NCI-H510A (cell line): Measurements from ENCODE around the gene HBEGF.

Experiments
- DNase-seq: peaks from one replicate; lab custom pipeline; 2025; lab: John Stamatoyannopoulos, UW

HBEGF gene

DNA sequence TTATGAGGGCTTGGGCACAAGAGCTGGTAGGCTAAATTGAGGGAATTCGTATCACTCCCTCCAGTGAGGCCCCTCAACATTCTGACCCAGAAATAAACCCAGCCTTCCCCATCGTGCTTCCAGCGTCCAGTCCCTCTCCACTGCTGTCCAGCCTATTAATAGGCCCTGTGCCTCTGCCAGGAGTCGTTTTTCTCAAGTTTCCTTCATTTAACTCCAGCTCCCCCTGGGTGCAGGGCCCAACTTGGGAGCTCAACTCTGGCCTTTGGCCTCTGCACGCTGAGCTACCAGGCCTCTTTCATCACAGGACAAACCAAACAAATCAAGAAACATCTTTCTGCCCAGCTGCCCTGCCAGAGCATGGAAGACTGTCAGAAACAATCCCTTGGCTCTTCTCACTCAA lies 10.0 kb downstream of the HBEGF start:
- no peak for DNase-seq

DNA sequence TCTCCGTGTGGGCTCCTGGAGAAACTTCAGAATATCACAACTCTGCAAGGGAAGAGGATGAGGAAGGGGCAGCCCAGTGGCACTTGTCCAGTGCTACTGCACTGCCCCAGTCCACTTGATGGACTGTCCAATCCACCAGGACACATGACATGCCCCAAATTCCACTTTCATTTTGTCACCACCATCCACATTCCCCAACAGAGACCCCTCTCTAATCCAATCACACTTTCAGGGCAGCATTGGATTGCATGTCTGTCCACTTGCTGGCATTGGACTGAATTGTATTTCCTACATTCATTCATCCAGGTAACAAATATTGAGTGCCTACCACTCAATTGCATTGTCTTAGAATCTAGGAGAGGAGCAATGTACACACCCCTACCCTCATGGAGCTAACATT lies 14.8 kb downstream of the HBEGF start:
- DNase-seq, result no peak

DNA sequence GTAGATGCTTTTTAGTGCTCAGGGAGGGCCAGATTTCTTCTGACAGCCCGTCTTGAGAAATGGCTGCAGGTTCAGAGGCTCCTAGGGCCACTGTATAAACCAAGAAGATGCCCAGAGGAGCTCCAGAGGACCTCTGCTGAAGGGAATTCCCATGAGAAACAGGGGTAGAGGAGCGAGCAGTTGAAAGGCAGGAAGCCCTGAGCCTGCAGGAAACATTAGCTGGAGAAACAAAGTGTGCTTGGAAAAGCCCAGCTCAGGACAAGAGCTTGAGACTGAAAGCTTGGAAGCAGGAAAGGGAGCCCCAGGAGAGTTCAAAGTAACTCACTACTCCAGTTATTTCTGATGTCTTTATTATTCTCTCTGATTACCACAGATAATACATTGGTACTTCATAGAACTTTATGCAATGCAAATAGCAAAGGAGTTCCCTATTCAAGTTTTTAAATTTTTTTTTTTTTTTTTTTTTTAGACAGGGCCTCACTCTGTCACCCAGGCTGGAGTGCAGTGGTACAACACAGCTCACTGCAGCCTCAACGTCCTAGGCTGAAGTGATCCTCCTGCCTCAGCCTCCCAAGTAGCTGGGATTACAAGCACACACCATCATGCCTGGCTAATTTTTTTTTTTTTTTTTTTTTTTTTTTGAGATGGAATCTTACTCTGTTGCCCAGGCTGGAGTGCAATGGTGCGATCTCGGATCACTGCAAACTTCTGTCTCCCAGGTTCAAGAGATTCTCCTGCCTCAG lies 16.5 kb downstream of the HBEGF start:
- no peak for DNase-seq

DNA sequence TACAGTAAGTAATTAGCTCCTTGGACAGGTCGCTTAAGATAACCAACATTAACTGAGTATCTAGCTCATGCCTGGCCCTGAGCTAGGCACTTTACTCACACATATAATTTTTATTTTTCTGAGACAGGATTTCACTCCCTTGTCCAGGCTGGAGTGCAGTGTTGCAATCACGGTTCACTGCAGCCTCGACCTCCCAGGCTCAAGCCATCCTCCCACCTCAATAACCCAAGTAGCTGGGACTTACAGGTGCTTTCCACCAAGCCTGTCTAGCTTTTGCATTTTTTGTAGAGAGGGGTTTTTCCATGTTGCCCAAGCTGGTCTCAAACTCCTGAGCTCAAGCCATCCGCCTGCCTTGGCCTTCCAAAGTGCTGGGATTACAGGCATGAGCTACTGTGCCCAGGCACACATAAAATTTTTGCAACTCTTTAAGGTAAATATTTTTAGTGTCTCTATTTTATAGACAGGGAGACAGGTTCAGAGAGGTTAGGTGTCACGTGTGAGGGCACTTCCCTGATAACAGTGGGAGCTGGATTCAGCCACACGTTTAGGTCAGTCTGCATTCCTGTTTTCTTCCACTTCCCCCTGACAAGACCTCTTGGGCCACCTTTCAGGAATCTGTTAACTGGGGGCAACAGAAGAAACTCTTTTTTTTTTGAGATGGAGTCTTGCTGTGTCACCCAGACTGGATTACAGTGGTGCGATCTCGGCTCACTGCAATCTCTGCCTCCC lies 18.2 kb downstream of the HBEGF start:
- DNase-seq, result no peak

DNA sequence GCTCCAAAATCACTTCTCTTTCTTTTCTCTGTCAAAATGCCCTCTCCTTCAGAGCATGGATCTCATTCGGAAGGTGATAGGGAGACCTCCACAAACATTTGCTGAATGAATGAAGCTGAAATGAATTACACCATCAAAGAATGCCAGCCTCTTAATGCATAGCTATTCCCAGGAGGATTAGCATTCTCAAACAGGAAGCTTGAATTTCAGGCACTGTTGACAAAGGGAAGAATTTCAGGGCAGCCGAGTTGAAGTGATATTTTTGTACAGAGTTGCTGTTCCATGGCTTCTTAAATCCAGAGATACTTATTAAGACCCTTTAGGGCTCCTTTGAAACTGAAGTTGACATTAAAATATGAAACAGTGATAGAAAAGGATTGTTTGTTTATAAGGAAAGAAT lies 18.8 kb downstream of the HBEGF start:
- no peak for DNase-seq

DNA sequence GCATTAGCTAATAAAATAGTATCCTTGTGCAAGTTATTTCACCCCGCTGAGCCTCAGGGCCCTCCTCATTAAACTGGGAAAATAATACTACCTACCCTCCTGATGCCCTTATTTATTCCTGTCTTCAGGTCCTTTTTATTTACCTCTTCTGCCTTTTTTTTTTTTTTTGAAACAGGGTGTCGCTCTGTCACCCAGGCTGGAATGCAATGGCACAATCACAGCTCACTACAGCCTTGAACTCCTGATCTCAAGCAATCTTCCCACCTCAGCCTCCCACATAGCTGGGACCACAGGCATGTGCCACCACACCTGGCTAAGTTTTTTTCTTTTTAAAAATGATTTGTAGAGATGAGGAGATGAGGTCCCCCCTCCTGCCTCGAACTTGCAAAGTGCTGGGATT lies 20.9 kb downstream of the HBEGF start:
- DNase-seq, result no peak

DNA sequence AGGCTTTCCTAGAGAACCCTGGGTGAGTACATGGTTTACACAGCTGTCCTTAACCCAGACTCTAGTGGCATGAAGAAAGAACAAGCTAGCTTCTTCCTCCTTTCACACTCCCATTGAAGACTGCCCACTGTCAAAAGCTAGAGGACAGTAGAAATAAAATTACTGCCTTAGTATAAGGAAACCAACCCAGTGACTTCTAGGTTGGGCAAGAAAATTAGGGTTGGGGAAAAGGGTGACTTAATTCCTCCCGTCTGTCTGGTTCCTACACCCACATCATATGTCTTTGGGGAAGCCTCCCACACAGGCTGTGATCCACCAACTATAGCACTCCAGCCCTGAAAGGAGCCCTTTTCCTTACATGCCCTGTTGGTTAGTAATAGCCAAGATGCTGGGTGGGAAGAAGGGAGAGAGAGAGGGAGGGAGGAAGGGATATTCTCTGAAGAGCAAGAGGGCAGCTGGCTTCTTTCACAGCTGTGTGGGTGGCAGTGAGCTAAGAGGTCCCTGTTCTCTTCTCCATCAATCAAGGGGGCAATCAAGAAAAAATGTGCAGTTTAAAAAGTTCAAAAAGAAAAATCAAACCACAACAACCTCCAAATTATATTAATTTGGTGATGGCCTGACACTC lies 21.7 kb downstream of the HBEGF start:
- DNase-seq, result no peak

DNA sequence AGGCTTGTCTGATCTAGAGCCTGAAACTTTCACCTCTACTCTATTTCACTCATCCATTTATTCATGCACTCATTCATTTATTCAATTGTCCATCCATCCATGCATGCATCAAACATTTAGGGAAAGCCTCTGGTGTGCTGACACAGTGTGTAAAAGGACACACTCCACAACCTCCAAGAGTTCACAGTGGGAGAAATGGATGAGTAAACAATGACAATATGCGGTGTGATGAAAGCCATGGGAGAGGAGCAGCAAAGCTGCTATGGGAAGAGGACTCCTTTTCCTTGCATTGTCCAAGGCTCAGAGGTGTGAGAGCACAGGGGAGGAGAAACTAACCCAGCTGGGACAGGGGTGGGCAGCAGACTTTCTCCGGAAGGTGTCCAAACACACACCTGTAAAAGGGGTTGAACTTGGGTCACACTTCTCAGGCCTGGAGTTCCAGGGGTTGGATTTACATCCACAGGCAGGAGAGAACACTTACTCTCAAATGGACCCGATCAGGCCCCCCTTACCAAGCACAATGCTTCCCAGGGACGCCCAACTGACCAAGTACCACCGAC lies 22.3 kb downstream of the HBEGF start:
- DNase-seq, result no peak

DNA sequence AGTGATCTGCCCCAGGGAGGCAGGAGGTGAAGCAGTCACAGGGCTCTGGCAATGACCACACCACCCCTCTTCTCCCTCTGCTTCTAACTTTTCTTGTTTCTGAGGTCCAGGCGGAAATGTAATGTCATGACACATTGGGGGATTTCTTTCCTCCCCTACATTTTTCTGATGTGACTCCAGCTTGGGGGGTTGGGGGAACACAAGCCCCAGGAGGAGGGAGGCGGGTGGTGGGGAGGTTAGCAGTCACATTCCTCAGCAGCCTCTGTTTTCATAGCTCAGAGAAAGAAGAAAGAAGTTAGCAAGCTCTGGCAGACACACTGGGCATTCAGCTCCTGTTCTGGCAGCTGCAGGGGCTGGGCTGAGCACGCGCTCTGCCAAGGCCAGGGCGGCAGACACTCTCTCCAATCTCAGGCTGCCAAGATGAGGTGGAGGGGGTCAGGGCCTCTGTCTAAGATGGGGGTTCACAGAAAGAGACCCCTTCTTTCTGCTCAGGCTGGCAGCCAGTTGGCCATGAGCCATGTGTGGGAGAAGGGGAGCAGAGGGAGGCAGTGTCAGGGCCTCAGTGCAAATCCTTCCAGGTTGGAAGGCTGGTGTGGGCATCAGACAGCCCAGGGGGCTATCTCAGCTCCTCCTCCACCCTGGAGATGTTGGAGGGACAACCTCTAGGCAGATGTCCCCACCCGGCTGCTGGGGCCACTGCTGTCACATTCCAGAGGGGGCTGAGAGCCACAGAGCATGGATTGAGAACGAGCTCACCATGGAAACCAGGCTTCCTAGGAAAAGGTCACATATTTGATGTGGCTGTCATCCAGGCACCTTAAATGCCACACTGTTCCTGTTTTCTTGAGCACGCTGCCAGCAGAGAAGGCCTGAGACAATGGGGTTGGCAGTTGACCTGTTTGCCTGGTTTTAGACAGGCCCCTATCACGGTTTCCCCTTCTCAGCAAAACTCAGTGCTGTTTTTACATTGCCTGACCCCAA lies 23.4 kb downstream of the HBEGF start:
- no peak for DNase-seq

DNA sequence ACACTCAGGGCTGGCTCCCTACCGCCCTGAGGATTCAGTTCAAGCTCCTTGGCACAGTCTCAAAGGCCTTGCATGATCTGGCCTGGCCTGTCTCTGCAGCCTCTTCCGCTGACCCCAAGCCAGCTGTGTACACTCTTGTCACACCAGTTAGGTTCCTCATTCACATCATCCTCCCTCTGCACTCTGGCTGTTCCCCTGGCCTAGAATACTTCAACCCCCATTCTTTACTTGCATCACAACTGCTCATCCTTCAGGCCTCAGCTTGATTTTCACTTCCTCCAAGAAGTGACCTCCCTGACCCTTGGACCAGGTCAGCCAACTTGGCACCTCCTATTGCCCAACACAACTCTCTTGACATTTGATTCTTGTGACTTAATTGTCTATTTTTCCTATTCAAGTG lies 24.6 kb downstream of the HBEGF start:
- DNase-seq, result no peak

DNA sequence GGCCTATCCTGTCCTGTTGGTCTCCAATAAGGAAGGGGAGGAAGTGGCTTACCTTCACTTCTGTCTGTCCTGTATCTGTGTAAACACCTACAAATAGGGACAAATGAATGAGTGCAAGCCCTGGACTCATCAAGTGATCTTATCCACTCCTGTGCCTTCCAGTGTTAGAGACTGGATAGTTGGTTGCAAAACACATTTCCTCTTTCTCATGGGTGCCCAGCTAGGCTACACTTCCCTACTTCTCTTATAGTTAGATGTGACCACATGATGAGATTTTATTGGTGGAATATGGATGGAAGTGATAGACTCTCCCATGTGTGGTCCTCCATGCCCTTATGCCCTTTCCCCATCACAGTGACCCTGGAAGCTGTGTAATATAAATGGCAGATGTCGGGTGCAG lies 26.6 kb downstream of the HBEGF start:
- DNase-seq, result no peak

DNA sequence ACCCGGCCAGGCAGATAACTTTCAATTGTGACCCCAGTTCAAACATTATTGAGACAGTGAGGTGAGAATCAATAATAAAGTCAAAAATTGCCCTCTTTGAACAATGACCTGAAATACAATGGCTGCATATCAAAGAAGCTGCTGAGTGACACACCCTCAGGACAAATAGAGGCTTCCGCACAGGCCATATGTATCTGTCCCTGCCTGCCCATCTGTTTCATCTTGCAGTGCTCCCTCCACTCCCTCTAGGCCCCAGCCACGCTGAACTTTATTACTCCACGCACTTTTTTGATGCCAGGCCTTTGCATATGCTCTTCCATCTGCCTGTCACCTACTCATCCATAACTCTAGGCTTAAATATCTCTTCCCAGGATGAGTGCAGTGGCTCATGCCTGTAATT lies 27.6 kb downstream of the HBEGF start:
- no peak for DNase-seq

DNA sequence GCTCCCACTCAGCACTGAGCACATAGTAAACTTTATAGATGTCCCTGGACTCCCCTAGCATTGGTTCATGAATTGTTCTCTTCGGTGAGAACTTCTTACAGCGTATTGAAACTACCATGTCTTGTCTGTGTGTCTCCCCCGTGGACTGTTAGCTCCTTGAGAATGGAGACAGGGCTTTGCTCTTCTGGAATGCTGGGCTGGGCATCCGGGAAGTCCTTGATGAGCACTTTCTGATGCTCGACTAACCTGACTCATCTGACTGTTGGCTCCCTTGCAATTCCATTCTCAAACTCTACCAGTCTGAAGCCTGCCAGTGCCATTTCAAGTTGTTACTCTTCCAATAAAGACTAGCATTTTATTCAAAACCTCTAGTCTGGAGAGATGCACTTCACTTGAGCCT lies 28.5 kb downstream of the HBEGF start:
- DNase-seq, result no peak

DNA sequence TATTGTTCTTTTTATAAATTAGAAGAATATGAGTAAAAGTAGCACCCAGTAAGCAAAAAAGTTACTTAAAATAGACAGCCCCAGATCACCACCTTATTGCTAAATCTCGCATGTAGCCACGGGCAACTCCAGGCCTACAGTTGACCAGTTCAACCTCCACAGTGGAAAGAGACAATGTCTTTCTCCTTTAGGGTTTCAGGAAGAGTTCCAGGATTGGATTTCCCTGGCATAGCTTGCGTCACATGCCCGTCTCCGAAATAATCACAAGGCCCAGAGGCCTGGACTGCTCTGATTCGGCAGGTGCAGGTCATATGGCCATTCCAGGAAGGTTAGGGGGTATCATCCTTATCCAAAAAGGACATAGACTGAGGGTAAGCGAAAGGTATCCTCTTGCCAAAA lies 33.6 kb downstream of the HBEGF start:
- no peak for DNase-seq

DNA sequence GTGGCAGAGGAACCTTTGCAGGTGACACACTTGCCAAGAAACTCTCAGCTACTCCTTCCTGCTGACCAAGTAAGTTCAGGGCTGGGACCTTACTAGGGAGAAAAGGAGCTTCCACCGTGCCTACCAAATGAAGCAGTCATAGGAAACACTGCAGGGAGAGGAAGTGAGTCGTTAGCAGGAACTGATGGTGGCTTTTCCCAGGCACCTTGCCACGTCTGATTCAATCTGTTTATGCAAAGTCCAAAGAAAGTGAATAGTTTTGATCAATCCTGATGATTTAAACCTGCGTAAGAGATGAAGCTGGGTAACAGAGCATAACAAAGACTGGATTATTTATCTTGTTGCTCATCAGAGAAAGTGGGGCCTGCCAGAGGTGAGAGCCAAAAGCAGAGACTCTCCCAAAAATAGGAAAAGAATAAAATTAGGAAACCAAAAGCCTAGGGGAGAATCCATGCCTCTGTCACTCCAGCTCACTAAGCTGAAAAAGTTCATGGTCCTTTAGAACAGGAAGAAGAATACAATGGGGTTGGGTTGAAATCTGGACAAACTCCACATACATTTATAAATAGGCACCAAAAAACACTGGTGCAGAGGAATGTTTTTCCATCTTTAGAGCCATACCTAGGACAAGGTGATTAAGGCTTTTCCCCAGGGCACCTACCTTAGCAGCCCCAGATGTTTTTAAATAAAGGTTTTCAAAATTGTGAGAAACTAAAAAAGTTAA lies 34.2 kb downstream of the HBEGF start:
- no peak for DNase-seq

DNA sequence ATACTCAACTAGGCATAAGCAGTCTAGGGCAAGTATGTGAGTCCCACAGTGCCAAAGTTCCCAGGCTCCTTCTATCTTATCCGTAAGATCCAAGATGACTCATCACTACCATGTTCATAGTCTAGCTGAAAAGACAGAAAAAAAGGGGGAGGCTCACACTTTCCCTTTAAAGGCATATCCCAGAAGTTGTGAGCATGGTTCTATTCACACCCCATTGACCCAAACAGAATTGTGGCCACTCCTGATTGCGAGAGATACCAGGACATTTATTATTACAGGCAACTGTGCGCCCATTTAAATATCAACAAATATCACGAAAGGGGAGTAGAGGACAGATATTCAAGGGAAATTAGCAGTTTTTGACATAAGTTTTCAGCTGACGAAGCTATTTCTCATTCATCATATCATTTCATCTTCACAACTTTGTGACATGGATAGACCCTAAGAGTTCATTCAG lies 35.4 kb downstream of the HBEGF start:
- no peak for DNase-seq

DNA sequence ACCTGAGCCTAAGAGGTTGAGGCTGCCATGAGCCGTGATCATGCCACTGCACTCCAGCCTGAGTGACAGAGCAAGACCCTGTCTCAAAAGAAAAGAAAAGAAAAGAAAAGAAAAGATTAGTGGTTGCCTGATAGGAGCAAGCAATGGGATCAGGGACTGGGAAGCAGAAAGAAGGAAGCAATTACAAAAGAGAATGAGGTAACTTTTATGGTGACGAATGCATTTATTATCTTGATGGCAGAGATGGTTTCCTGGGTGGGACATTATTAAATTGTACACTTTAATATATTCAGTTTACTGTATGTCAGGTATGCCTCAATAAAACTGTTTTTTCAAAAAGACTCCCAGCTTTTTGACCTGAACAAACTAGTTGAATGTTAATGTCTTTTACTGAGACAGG lies 36.0 kb downstream of the HBEGF start:
- DNase-seq, result no peak

DNA sequence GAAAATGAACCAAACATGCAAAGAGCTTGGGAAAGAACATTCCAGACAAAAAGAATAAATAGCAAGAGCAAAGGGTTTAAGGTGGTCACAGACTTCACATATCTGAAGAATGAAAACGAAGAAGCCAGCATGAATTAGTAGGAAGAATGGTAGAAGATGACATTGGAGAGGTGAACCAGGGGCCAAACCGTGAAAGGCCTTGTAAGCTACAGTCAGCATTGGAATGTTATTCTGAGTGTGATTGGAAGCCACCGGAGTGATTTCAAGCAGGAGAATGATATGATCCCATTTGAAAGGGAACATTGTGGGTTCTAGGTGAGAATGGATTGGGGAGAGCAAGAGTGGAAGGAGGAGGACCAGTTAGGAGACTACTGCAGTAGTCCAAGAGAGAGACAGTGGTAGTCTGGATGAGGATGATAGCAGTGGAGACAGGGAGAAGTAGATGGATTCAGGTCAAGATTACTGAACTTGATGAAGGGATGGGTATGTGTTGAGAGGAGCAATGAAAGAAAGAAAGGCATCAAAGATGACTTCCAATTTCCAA lies 36.6 kb downstream of the HBEGF start:
- DNase-seq, result no peak

DNA sequence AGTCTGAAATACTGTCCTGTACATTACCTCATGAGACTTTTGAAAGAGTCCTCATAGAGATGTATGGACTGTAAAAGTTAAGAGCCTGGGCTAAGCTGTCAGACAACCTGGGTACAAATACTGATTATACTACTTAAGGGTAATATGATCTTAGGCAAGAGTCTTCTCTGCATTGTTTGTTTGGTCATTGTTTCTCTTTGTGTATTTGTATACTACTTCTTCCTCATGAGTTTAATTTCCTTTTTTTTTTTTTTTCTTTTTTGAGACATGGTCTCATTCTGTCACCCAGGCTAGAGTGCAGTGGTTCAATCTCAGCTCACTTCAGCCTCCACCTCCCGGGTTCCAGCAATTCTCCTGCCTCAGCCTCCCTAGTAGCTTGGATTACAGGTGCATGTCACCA lies 40.9 kb downstream of the HBEGF start:
- no peak for DNase-seq

DNA sequence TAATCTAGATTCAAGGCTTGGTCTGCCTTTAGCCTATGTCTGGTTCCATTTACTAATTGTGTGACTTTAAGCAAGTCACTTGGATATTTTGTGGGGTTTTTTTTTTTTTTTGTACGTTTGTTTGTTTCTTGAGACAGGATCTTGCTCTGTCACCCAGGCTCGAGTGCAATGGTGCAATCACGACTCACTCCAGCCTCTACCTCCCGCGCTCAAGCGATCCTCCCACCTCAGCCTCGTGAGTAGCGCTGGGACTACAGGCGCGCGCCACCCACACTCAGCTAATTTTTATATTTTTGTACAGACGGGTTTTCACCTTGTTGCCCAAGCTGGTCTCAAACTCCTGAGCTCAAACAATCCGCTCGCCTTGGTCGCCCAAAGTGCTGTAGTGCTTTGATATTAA lies 42.4 kb downstream of the HBEGF start:
- no peak for DNase-seq
